DND-41 (cell line): ENCODE results near the gene FBXL2.

Experiments
- CTCF ChIP-seq: IDR thresholded peaks from 2 replicates; pipeline ENCODE4 v1.5.1; 2012; ENCODE audit warnings: borderline replicate concordance, low read length, moderate library complexity, mild to moderate bottlenecking; ENCODE audit not compliant: poor library complexity, severe bottlenecking; ENCODE audit errors: extremely low read depth
- EZH2 ChIP-seq: IDR thresholded peaks from 3 replicates; pipeline ENCODE4 v1.6.1; 2012; ENCODE audit warnings: borderline replicate concordance, low read depth, mild to moderate bottlenecking, moderate library complexity, low read length, inconsistent platforms; ENCODE audit not compliant: severe bottlenecking

GRCh38 chr3:33385423-33385822, 108.2 kb downstream of the FBXL2 start:
- TF ChIP-seq CTCF (no peak), EZH2 (no peak)
